WTC11 (cell line): ENCODE measurements around the gene ADCY3.

Source experiments
- ATF1 ChIP-seq: sonication (generic); formaldehyde crosslinking; IDR thresholded peaks from 2 replicates; pipeline ENCODE4 v1.8.1; 2023; ENCODE audit warnings: mild to moderate bottlenecking, moderate library complexity, missing genetic modification reagents
- ATF3 ChIP-seq: sonication (generic); formaldehyde crosslinking; conservative IDR thresholded peaks from 2 replicates; pipeline ENCODE4 v1.8.1; 2022; ENCODE audit warnings: mild to moderate bottlenecking, missing genetic modification reagents
- CREM ChIP-seq: sonication (generic); formaldehyde crosslinking; IDR thresholded peaks from 2 replicates; pipeline ENCODE4 v1.8.1; 2022; ENCODE audit warnings: mild to moderate bottlenecking, missing genetic modification reagents, moderate library complexity
- CTCF ChIP-seq: fragments of 200-600 bp; IDR thresholded peaks from 2 replicates; pipeline ENCODE4 v1.8.0; 2022; ENCODE audit warnings: antibody characterized with exemption
- E2F5 ChIP-seq: sonication (generic); formaldehyde crosslinking; IDR thresholded peaks from 2 replicates; pipeline ENCODE4 v1.8.1; 2022; ENCODE audit warnings: mild to moderate bottlenecking, moderate library complexity, missing genetic modification reagents
- ESRRA ChIP-seq: sonication (generic); formaldehyde crosslinking; IDR thresholded peaks from 2 replicates; pipeline ENCODE4 v1.8.1; 2022; ENCODE audit warnings: mild to moderate bottlenecking, missing genetic modification reagents, borderline replicate concordance
- IRF1 ChIP-seq: sonication (generic); formaldehyde crosslinking; IDR thresholded peaks from 2 replicates; pipeline ENCODE4 v1.8.0; 2023; ENCODE audit warnings: missing genetic modification reagents
- MAX ChIP-seq: sonication (generic); formaldehyde crosslinking; IDR thresholded peaks from 2 replicates; pipeline ENCODE4 v1.8.0; 2022; ENCODE audit warnings: mild to moderate bottlenecking, missing genetic modification reagents
- NFYB ChIP-seq: sonication (generic); formaldehyde crosslinking; conservative IDR thresholded peaks from 2 replicates; pipeline ENCODE4 v1.8.0; 2022; ENCODE audit warnings: low read depth, missing genetic modification reagents
- TP53 ChIP-seq: sonication (generic); formaldehyde crosslinking; IDR thresholded peaks from 2 replicates; pipeline ENCODE4 v1.8.1; 2023; ENCODE audit warnings: mild to moderate bottlenecking, missing genetic modification reagents
- ZNF138 ChIP-seq: sonication (generic); formaldehyde crosslinking; conservative IDR thresholded peaks from 2 replicates; pipeline ENCODE4 v1.8.1; 2022; ENCODE audit warnings: mild to moderate bottlenecking, moderate library complexity, missing genetic modification reagents

- TF ChIP-seq ZNF138 (CRISPR knock-in tag) (no peak), TP53 (CRISPR knock-in tag) (no peak), CTCF (no peak), NFYB (CRISPR knock-in tag) (no peak), ATF3 (no peak), ESRRA (CRISPR knock-in tag) (no peak), CREM (CRISPR knock-in tag) (no peak), E2F5 (no peak), IRF1 (CRISPR knock-in tag) (no peak), ATF1 (CRISPR knock-in tag) (no peak), MAX (no peak)
Measured at GRCh38 chr2:24858996-24859395, 61.0 kb downstream of the ADCY3 start.
